DMS153 treated with DMSO at 0.1 percent for 48 hours (cell line): ENCODE measurements around the gene TSPAN32.

Experiments
- DNase-seq: peaks from one replicate; lab custom pipeline; 2025; ENCODE audit not compliant: unreplicated experiment; lab: John Stamatoyannopoulos, UW

Gene TSPAN32

GRCh38 chr11:2266586-2267305 lies 35.1 kb upstream of the TSPAN32 start:
- DNase-seq: no peak

GRCh38 chr11:2267306-2267850 lies 34.4 kb upstream of the TSPAN32 start:
- DNase-seq: no peak

GRCh38 chr11:2267851-2268728 lies 33.7 kb upstream of the TSPAN32 start:
- DNase-seq: no peak

GRCh38 chr11:2268729-2269600 lies 32.8 kb upstream of the TSPAN32 start:
- DNase-seq: peak; percentile 48

- DNase-seq: peak; percentile 60
Measured at GRCh38 chr11:2269601-2270321, 32.1 kb upstream of the TSPAN32 start.

- no peak for DNase-seq
Measured at GRCh38 chr11:2270322-2271076, 31.3 kb upstream of the TSPAN32 start, which contains the start of gene ASCL2. ASCL2 (minus strand) TSS chr11:2270588; CDS start chr11:2270332, 256 bp downstream.

- DNase-seq: peak; percentile 32
Measured at GRCh38 chr11:2271077-2271326, 30.8 kb upstream of the TSPAN32 start.

- no peak for DNase-seq
Measured at GRCh38 chr11:2271327-2272227, 30.2 kb upstream of the TSPAN32 start.

- DNase-seq: no peak
Measured at GRCh38 chr11:2272228-2272945, 29.4 kb upstream of the TSPAN32 start.

GRCh38 chr11:2272946-2273280 lies 28.9 kb upstream of the TSPAN32 start:
- no peak for DNase-seq

GRCh38 chr11:2273311-2273710 lies 28.5 kb upstream of the TSPAN32 start:
- no peak for DNase-seq

- no peak for DNase-seq
Measured at GRCh38 chr11:2273771-2274170, 28.0 kb upstream of the TSPAN32 start.

- DNase-seq: no peak
Measured at GRCh38 chr11:2275334-2276279, 26.2 kb upstream of the TSPAN32 start.

- DNase-seq: no peak
Measured at GRCh38 chr11:2276280-2277007, 25.4 kb upstream of the TSPAN32 start.

GRCh38 chr11:2277008-2277346 lies 24.8 kb upstream of the TSPAN32 start:
- no peak for DNase-seq

GRCh38 chr11:2277933-2278523 lies 23.8 kb upstream of the TSPAN32 start:
- no peak for DNase-seq
